Measurements from ENCODE around the gene STAP2.

Gene STAP2

DNA sequence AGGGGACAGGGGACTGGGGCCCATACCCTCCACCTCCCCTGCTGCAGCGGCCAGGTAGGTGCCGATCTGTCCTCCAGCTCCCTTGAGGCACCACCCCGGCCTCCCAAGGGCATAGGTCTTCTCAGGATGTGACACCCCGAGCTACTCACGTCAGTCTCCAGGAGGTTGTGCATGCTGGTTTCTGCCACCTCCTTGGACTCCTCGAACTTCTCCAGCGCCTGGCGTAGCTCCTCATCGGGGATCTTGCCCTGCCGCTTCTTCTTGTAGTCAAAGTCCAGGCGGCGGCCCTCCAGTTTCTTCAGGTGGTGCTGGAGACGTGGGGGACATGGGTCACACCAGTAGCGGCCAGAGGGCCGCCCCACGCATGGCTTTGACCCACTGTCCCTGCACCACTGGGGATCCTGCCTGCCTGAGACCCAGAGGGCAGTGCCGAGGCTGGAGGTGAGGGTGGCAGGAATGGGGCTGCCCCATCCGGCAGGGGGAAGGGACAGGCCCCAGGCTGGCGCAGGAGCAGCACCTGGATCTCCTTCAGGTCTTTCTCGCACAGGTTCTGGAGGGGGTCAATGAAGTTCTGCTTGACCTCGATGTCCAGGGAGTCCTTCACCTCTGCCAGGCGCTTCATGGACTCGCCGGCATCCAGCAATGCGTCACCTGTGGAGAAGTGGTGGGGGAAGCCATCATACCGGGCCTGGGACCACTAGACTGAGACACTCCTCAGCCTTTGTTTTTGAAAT, 25.1 kb upstream of the STAP2 start:
- Mint-ChIP-seq H3K4me3 (no peak overlapping the region), H3K4me1 (peaks cover 26% of the 10 kb centered on the region), H3K9me3 (no peaks in the 10 kb centered on the region), H3K27me3 (no peaks in the 10 kb centered on the region), H3K27ac (peak overlapping the region; percentile 46 to 85)
- DNase-seq (no peak), ATAC-seq (no peak)

DNA sequence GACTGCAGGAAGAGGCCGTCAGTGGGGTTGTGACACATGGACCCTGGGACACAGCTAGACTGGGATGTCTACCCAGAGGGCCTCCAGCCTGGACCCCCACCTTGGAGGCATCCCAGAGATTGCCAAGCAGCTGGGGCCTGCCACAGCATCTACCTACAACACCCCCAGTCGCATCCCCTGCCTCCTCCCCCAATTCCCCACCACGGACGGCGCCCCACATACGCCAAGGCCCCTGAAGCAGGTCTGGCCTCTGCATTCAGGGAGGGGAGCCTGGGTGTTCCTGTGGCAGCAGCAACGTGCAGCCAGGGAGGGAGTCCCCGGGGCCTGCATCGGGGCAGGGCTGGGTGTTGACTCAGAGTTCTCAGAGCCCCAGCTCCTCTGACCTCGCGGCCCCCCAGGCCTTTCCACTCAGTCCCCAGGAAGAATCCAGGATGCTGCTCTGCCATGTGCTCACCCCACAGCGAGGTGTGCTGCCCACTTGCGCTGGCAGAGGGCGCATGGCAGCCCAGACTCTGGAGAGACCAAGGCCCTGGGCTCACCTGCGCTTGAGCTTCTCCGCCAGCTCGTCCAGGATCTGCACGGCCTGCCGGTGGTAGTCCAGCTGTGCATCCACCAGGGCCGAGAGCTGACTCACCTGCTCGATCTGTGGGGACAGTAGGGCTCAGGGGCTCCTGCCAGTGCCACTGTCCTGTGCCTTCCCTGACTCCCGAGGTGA, 24.4 kb upstream of the STAP2 start:
- H3K4me1 Mint-ChIP-seq = peaks cover 18% of the 10 kb centered on the region
- peak; percentile 29 for ATAC-seq

DNA sequence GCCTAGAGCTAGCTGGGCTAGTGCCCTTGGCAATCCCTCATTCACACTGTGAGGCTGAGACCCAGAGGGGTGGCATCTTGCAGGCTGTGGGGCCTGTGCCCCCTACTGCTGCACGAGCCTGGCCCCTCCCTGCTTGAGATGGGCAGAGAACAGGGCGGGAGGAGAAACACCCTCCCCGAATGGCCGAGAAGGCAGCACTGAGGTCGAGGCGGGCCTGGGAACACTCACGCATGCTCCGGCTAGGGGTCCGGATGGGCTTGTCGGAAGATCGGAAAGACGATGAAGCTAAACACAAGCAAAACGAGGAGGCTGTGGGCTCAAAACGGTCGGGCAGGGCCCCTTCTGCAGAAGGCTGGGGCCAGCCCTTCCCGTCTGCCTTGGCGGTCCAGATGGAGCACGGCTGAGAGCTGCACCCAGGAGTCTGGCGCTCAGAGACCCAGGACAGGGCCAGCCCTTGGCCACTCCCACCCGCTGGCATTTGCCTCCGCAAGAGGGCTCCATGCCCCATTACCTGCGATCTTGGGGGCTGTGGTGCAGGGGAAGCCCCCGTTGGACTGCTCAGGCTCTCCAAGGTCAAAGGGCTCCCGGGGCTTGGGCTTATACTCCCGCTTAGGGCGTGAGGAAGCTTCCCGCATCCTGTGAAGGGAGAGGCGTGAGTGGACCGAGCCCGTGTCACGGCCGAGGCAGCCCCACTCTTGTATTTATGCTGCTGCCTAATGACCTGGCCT, 23.6 kb upstream of the STAP2 start:
- Mint-ChIP-seq H3K27ac (peak overlapping the region in 1 of 2 donors; percentile 90), H3K9me3 (no peaks in the 10 kb centered on the region), H3K27me3 (no peaks in the 10 kb centered on the region), H3K4me3 (no peak overlapping the region), H3K4me1 (peaks cover 11% of the 10 kb centered on the region)
- no peak for DNase-seq
- ATAC-seq = no peak

More for the DNA sequence above, 24.4 kb upstream of the STAP2 start:
- no peaks in the 10 kb centered on the region for H3K9me3 Mint-ChIP-seq
- H3K4me3 Mint-ChIP-seq = no peak overlapping the region
- H3K27ac Mint-ChIP-seq = no peak overlapping the region
- DNase-seq = no peak
- no peaks in the 10 kb centered on the region for H3K27me3 Mint-ChIP-seq

- no peak for DNase-seq
- peak; percentile 8 for ATAC-seq
- Mint-ChIP-seq H3K4me1 (peaks cover 9% of the 10 kb centered on the region), H3K9me3 (no peaks in the 10 kb centered on the region), H3K27ac (peak overlapping the region in 1 of 2 donors; percentile 87), H3K4me3 (no peak overlapping the region), H3K27me3 (no peaks in the 10 kb centered on the region)
These were observed 22.8 kb upstream of the STAP2 start for GRCh38 chr19:4361152-4362046.

- H3K27ac Mint-ChIP-seq = peak overlapping the region in 1 of 2 donors; percentile 87
- ATAC-seq = no peak
- DNase-seq = no peak
- H3K9me3 Mint-ChIP-seq = no peaks in the 10 kb centered on the region
- H3K4me1 Mint-ChIP-seq = peaks cover 9% of the 10 kb centered on the region
- no peak overlapping the region for H3K4me3 Mint-ChIP-seq
- H3K27me3 Mint-ChIP-seq = no peaks in the 10 kb centered on the region
These were observed 22.1 kb upstream of the STAP2 start for GRCh38 chr19:4360641-4361151.

DNA sequence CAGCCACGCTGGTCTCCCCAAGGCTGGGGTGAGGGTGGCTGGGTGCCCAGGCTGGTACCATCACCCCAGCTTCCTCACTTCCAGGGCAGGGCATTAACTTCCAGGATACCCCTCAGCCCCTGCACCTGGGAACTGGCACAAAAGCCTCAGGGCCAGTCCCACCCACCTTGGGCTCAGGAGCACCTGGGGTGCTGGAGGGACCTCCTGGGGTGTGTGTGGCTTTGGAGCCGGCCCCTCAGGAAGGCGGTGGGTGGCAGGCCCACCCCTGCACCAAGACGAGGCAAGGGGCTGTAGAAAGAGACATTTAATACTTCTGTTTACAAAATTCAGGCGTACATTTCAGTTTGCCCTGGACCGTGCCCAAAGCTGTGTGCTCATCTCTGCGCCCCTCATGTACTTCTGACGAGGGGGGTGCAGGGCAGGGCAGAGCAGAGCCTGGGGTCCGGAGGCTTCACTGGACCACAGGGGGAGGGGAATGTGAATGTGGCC, 21.5 kb upstream of the STAP2 start:
- no peak for DNase-seq
- ATAC-seq = no peak
- Mint-ChIP-seq H3K4me3 (no peak overlapping the region), H3K27ac (peak overlapping the region in 1 of 2 donors; percentile 87), H3K9me3 (no peaks in the 10 kb centered on the region), H3K4me1 (peaks cover 9% of the 10 kb centered on the region), H3K27me3 (no peaks in the 10 kb centered on the region)

DNA sequence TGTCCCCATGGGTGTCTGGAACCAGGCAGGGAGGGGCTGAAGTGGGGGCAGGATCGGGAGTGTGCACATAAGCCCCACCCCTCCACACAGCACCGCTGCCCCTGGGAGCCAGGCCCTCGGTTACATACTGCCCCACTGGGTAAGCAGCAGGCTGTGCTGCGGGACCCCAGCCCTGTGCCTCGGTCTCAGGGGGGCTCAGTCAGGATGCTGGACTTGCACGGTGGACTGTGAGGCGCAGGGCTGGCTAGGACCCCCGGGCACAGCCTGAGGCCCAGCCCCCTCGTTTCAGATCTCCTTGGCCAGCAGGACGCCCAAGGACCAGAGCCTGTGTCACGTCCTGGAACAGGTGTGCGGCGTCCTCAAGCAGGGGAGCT, 21.0 kb upstream of the STAP2 start:
- Mint-ChIP-seq H3K27me3 (no peaks in the 10 kb centered on the region), H3K4me1 (peaks cover 9% of the 10 kb centered on the region)

GRCh38 chr19:4358709-4359626, 20.3 kb upstream of the STAP2 start:
- H3K4me3 Mint-ChIP-seq = no peak overlapping the region
- H3K27ac Mint-ChIP-seq = peak overlapping the region in 1 of 2 donors; percentile 42
- no peaks in the 10 kb centered on the region for H3K27me3 Mint-ChIP-seq
- peaks cover 9% of the 10 kb centered on the region for H3K4me1 Mint-ChIP-seq
- H3K9me3 Mint-ChIP-seq = no peaks in the 10 kb centered on the region
- ATAC-seq (no peak), DNase-seq (no peak)

More for the DNA sequence above, 21.0 kb upstream of the STAP2 start:
- H3K9me3 Mint-ChIP-seq = no peaks in the 10 kb centered on the region
- DNase-seq (no peak), ATAC-seq (no peak)
- no peak overlapping the region for H3K4me3 Mint-ChIP-seq
- H3K27ac Mint-ChIP-seq = peak overlapping the region in 1 of 2 donors; percentile 42

GRCh38 chr19:4357921-4358326, 19.3 kb upstream of the STAP2 start:
- DNase-seq (no peak), ATAC-seq (no peak)
- no peaks in the 10 kb centered on the region for H3K9me3 Mint-ChIP-seq
- peaks cover 9% of the 10 kb centered on the region for H3K4me1 Mint-ChIP-seq
- no peaks in the 10 kb centered on the region for H3K27me3 Mint-ChIP-seq
- H3K4me3 Mint-ChIP-seq = no peak overlapping the region
- H3K27ac Mint-ChIP-seq = no peak overlapping the region

DNA sequence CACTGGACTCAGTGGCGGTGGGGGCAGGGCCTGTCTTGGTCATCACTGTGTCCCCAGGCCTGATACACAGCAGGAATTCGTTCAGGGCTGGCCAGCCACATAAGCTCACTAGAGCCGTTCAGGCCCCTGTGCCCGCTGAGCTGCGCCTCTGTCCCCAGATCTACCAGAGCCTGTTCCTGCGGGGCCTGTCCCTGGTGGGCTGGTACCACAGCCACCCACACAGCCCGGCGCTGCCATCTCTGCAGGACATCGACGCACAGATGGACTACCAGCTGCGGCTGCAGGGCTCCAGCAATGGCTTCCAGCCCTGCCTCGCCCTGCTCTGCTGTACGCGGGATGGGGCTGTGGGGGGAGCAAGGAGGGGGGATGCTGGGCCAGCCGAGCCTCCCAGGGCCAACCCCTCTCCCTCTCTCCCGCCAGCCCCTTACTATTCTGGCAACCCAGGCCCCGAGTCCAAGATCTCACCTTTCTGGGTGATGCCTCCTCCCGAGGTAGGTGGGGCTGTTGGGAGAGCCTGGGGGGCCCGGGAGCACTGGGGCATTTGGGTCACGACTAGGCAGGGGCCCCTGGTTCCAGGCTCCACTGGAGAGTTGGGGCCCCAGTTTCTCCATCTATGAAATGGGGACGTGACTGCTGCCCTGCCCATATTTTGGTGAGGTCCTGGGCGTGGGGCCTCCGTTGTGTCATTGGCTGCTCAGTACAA, 18.6 kb upstream of the STAP2 start:
- Mint-ChIP-seq H3K4me1 (peaks cover 9% of the 10 kb centered on the region), H3K4me3 (no peak overlapping the region), H3K9me3 (no peaks in the 10 kb centered on the region), H3K27me3 (no peaks in the 10 kb centered on the region), H3K27ac (no peak overlapping the region)
- ATAC-seq (no peak), DNase-seq (no peak)

DNA sequence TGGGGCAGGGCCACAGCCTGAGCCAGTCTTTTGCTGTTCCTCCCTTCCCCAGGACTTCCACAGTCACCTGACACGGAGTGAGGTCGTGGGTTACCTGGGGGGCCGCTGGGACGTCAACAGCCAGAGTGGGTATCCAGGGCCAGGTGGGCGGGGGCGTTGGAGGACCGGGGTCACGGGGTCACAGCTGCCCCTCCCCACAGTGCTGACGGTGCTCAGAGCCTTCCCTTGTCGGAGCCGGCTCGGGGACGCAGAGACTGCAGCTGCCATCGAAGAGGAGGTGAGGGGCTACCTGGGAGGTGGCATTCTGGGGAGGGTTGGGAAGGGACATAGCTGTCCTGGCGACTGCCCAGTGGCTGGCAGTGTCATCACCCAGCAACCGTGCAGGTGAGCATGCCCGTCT, 16.3 kb upstream of the STAP2 start:
- no peak overlapping the region for H3K4me3 Mint-ChIP-seq
- ATAC-seq (no peak), DNase-seq (no peak)
- H3K27me3 Mint-ChIP-seq = no peaks in the 10 kb centered on the region
- H3K27ac Mint-ChIP-seq = no peak overlapping the region
- peaks cover 5% of the 10 kb centered on the region for H3K4me1 Mint-ChIP-seq
- no peaks in the 10 kb centered on the region for H3K9me3 Mint-ChIP-seq

- H3K4me1 Mint-ChIP-seq = peaks cover 5% of the 10 kb centered on the region
- no peak overlapping the region for H3K27ac Mint-ChIP-seq
- no peaks in the 10 kb centered on the region for H3K9me3 Mint-ChIP-seq
- H3K4me3 Mint-ChIP-seq = no peak overlapping the region
- ATAC-seq = no peak
- no peak for DNase-seq
- no peaks in the 10 kb centered on the region for H3K27me3 Mint-ChIP-seq
These were observed 15.7 kb upstream of the STAP2 start for GRCh38 chr19:4354282-4354681.

DNA sequence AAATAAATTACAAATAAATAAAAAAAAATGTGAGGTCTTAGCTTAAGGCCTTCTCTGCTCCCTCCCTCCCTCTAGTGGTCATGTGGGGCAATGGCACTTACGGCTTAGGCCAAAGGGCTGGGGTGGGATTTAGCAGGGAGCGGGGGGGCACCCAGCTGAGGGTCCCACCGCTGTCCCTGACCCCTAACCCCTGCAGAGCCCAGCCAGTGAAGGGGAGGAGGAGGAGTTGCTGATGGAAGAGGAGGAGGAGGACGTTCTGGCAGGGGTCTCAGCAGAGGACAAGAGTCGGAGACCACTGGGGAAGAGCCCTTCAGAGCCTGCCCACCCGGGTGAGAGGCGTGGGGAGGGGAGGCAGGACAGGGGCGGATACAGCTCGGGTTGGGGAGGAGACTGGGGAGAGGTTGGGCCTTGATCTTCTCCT, 14.1 kb upstream of the STAP2 start:
- no peaks in the 10 kb centered on the region for H3K9me3 Mint-ChIP-seq

More for the DNA sequence above, 14.1 kb upstream of the STAP2 start:
- no peak overlapping the region for H3K4me3 Mint-ChIP-seq
- H3K27me3 Mint-ChIP-seq = no peaks in the 10 kb centered on the region
- DNase-seq (peak; percentile 55 to 63), ATAC-seq (peak; percentile 63)
- peak overlapping the region in 1 of 2 donors; percentile 94 for H3K27ac Mint-ChIP-seq
- H3K4me1 Mint-ChIP-seq = peaks cover 5% of the 10 kb centered on the region
